HG02981 (cell line): ENCODE measurements around the gene TTLL1.
"Not testable (repeated sequence)": the region's sequence is repeated elsewhere in the genome, so short reads cannot be mapped to it uniquely, and the experiment has no call there.

Source experiments
- ATAC-seq: cut with Tn5 transposase; IDR thresholded peaks from one replicate; pipeline ENCODE4 v1.9.1; 2021; ENCODE audit warnings: mild to moderate bottlenecking, moderate library complexity; ENCODE audit not compliant: unreplicated experiment

The TTLL1 gene

GRCh38 chr22:42995654-42996053 is 93.5 kb downstream of the TTLL1 start:
- ATAC-seq: not testable (repeated sequence)

- no peak for ATAC-seq
Measured at GRCh38 chr22:42994917-42995562, 94.2 kb downstream of the TTLL1 start.

DNA sequence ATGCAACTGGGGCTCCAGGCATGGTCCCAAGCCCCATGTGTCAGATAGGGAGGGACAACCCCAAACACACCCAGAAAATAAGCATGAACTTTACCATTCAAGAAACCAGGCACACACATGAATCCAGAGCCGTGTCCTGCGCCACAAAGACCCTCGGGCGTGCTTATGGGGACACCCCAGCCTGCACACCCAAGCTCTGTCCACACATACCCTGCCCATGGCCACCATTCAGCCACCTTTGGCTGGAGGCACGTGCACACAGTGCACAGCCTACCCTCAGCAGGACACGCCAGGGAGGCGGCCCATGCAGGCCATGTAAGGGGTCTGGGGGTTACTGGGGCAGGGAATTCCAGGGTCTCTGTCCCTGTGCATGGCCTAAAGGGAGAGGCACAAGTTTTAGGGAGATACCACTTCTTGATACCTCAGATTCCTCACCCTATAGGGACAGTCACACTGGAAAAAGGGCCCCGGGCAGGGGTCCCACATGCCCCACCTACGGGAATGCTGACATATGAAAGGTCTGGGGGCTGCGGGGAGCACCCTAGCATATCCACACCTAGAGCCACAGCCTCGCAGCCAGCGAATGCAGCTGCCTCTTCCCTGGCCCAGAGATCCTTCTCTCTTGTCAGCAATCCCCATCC is 94.8 kb downstream of the TTLL1 start:
- no peak for ATAC-seq

DNA sequence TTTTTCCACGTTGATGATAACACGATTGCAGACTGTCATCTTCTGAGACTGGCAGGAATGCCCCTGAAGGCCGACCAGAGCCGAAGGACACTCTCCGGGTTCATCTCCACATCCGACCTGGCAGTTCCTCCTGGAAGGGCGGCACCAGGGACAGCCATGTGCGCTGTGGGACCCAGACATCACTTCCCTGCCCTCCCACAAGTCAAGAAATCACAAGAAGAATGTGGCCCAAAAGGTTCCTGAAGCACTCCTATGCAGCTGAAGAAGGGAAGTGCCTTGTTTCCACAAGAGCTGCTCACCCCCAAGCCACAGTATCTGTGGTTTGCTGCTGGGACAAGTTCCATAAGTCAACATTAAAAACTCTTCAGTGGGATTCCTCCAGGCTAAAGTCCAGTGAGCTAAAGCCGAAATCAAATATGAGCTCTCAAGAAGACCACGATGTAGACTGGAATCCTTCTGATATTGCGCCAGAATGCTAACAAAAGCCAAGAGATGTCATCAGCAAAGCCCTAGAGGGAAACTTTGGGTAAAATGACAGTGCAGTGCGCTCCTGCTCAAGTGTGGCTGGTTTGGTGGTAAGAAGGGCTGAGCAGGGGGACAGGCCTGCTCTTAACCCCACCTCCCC is 95.4 kb downstream of the TTLL1 start:
- no peak for ATAC-seq

- no peak for ATAC-seq
Measured at GRCh38 chr22:42992886-42993479, 96.2 kb downstream of the TTLL1 start.

- ATAC-seq: no peak
Measured at GRCh38 chr22:42992092-42992491, 97.1 kb downstream of the TTLL1 start.

GRCh38 chr22:42991010-42991651 is 98.1 kb downstream of the TTLL1 start:
- ATAC-seq: no peak

GRCh38 chr22:42990131-42990838 is 98.9 kb downstream of the TTLL1 start:
- ATAC-seq: no peak
